ENCODE measurements around the gene TAF4B. TPM values are rescaled to one million over a fixed set of nuclear protein-coding genes. Genes with fewer than 3 reads are reported as not detected.

TAF4B gene
- total RNA-seq, 1 donor, result 5.1 TPM

- no peaks in the 10 kb centered on the region for H3K79me2 ChIP-seq (ENCODE audit: insufficient read depth, low read length)
- no peaks in the 10 kb centered on the region for H3K27me3 ChIP-seq (ENCODE audit: insufficient read depth, low read length)
Observed at GRCh38 chr18:26417190-26417589, 190.9 kb downstream of the TAF4B start.

DNA sequence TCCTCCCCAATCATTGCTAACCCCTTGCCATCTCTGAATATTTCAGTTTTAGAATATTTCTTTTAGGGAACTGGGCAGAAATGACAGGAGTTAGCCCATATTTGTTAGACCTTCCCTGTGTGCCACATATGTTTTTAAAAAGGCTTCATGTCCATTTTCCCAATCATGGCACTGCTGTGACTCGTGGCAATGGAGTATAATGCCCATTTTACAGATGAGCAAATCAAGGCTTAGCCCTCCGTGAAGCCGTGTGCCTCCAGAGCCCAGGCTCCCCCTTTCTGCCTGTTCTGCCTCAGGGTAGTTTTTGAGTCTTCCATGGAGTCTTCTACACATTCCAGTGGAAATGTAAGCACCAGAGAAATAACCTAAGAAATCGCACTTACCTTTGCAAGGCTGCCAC lies 192.0 kb downstream of the TAF4B start:
- Histone ChIP-seq H4K20me1 (ENCODE audit: insufficient read depth, low read length) (no peaks in the 10 kb centered on the region), H3K4me3 (ENCODE audit: insufficient read depth, low read length) (no peak overlapping the region), H2AFZ (ENCODE audit: low read length) (no peak overlapping the region), H3K27ac (ENCODE audit: low read depth, low read length) (no peak overlapping the region), H3K79me2 (ENCODE audit: insufficient read depth, low read length) (no peaks in the 10 kb centered on the region), H3K4me2 (ENCODE audit: insufficient read depth, low read length) (no peak overlapping the region), H3K4me1 (ENCODE audit: insufficient read depth, low read length) (peaks cover 10% of the 10 kb centered on the region), H3K27me3 (ENCODE audit: insufficient read depth, low read length) (no peaks in the 10 kb centered on the region), H3K36me3 (ENCODE audit: insufficient read depth, low read length) (no peaks in the 10 kb centered on the region), H3K9me3 (ENCODE audit: low read depth, low read length) (no peaks in the 10 kb centered on the region)
- no peak for DNase-seq (ENCODE audit: insufficient read length, low spot score, missing footprints)
- no peak for TF ChIP-seq CTCF (IDR thresholded peaks at IDR 0.05; ENCODE audit: extremely low read depth, low read depth, low read length)

More at GRCh38 chr18:26417190-26417589, 190.9 kb downstream of the TAF4B start:
- Histone ChIP-seq H3K9me3 (ENCODE audit: low read depth, low read length) (no peaks in the 10 kb centered on the region), H4K20me1 (ENCODE audit: insufficient read depth, low read length) (no peaks in the 10 kb centered on the region), H3K27ac (ENCODE audit: low read depth, low read length) (no peak overlapping the region), H3K36me3 (ENCODE audit: insufficient read depth, low read length) (no peaks in the 10 kb centered on the region), H3K4me1 (ENCODE audit: insufficient read depth, low read length) (peaks cover 10% of the 10 kb centered on the region), H3K4me2 (ENCODE audit: insufficient read depth, low read length) (no peak overlapping the region), H3K4me3 (ENCODE audit: insufficient read depth, low read length) (no peak overlapping the region), H2AFZ (ENCODE audit: low read length) (no peak overlapping the region)
- no peak for DNase-seq (ENCODE audit: insufficient read length, low spot score, missing footprints)
- no peak for TF ChIP-seq CTCF (IDR thresholded peaks at IDR 0.05; ENCODE audit: extremely low read depth, low read depth, low read length)

- no peak for TF ChIP-seq CTCF (IDR thresholded peaks at IDR 0.05; ENCODE audit: extremely low read depth, low read depth, low read length)
Observed at GRCh38 chr18:26419746-26420145, 193.5 kb downstream of the TAF4B start.

DNA sequence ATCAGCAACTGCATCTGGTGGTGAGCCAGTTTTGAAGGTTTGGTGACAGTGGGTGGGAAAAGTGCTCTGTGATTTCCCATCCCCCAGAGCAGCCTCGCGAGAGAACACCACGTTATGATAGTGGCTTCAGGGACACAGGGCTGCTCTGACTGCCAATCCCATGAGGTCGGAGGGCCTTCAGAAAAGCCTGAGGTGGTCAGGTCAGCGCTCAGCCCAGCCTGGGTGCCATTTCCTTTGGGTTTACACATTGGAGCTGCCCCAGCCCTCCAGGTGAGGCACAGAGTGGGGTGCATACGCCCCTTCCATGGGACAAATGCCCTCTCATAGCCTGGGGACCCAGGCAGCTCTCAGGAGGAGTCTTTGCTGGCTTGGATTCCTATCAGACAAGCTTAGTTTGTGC lies 195.3 kb downstream of the TAF4B start:
- no peak for DNase-seq (ENCODE audit: insufficient read length, low spot score, missing footprints)
- no peak overlapping the region for H2AFZ ChIP-seq (ENCODE audit: low read length)
- no peak for TF ChIP-seq CTCF (IDR thresholded peaks at IDR 0.05; ENCODE audit: extremely low read depth, low read depth, low read length)
- H3K4me3 ChIP-seq (ENCODE audit: insufficient read depth, low read length), result no peak overlapping the region
- no peak overlapping the region for H3K4me2 ChIP-seq (ENCODE audit: insufficient read depth, low read length)
- H4K20me1 ChIP-seq (ENCODE audit: insufficient read depth, low read length), result no peaks in the 10 kb centered on the region
- no peaks in the 10 kb centered on the region for H3K36me3 ChIP-seq (ENCODE audit: insufficient read depth, low read length)
- no peaks in the 10 kb centered on the region for H3K79me2 ChIP-seq (ENCODE audit: insufficient read depth, low read length)
- H3K9me3 ChIP-seq (ENCODE audit: low read depth, low read length), result no peaks in the 10 kb centered on the region
- H3K27ac ChIP-seq (ENCODE audit: low read depth, low read length), result no peak overlapping the region
- H3K27me3 ChIP-seq (ENCODE audit: insufficient read depth, low read length), result no peaks in the 10 kb centered on the region
- H3K4me1 ChIP-seq (ENCODE audit: insufficient read depth, low read length), result peaks cover 3% of the 10 kb centered on the region

More at GRCh38 chr18:26419746-26420145, 193.5 kb downstream of the TAF4B start:
- H3K9me3 ChIP-seq (ENCODE audit: low read depth, low read length), result no peaks in the 10 kb centered on the region
- H3K27me3 ChIP-seq (ENCODE audit: insufficient read depth, low read length), result no peaks in the 10 kb centered on the region
- peaks cover 7% of the 10 kb centered on the region for H3K4me1 ChIP-seq (ENCODE audit: insufficient read depth, low read length)
- H3K4me3 ChIP-seq (ENCODE audit: insufficient read depth, low read length), result no peak overlapping the region
- no peak overlapping the region for H3K4me2 ChIP-seq (ENCODE audit: insufficient read depth, low read length)
- no peaks in the 10 kb centered on the region for H4K20me1 ChIP-seq (ENCODE audit: insufficient read depth, low read length)
- no peaks in the 10 kb centered on the region for H3K36me3 ChIP-seq (ENCODE audit: insufficient read depth, low read length)
- DNase-seq (ENCODE audit: insufficient read length, low spot score, missing footprints), result no peak
- peak overlapping the region; percentile 36 for H2AFZ ChIP-seq (ENCODE audit: low read length)
- H3K79me2 ChIP-seq (ENCODE audit: insufficient read depth, low read length), result no peaks in the 10 kb centered on the region
- H3K27ac ChIP-seq (ENCODE audit: low read depth, low read length), result no peak overlapping the region

All from osteoblast (primary cell).